Activated CD4-positive, CD25-positive, alpha-beta regulatory T cell treated with anti-CD3 and anti-CD28 coated beads, Interleukin-2, amount 50 U/mL, for 72 hours (primary cell): ENCODE measurements around the gene HOTAIR.

Experiments
- DNase-seq: peaks from one replicate; pipeline ENCODE4 v3.0.0; 2021

HOTAIR gene

GRCh38 chr12:53998110-53998899 lies 23.6 kb upstream of the HOTAIR start:
- DNase-seq = no peak

- DNase-seq = no peak
These were observed 22.7 kb upstream of the HOTAIR start for GRCh38 chr12:53997204-53998109.

GRCh38 chr12:53996240-53997203 lies 21.8 kb upstream of the HOTAIR start:
- DNase-seq = no peak

GRCh38 chr12:53995378-53996239 lies 20.9 kb upstream of the HOTAIR start:
- no peak for DNase-seq

GRCh38 chr12:53995002-53995377 lies 20.2 kb upstream of the HOTAIR start:
- DNase-seq = no peak

- DNase-seq = no peak
These were observed 19.7 kb upstream of the HOTAIR start for GRCh38 chr12:53994264-53995001.

GRCh38 chr12:53994009-53994263 lies 19.2 kb upstream of the HOTAIR start:
- no peak for DNase-seq

GRCh38 chr12:53993162-53994008 lies 18.6 kb upstream of the HOTAIR start:
- no peak for DNase-seq

DNA sequence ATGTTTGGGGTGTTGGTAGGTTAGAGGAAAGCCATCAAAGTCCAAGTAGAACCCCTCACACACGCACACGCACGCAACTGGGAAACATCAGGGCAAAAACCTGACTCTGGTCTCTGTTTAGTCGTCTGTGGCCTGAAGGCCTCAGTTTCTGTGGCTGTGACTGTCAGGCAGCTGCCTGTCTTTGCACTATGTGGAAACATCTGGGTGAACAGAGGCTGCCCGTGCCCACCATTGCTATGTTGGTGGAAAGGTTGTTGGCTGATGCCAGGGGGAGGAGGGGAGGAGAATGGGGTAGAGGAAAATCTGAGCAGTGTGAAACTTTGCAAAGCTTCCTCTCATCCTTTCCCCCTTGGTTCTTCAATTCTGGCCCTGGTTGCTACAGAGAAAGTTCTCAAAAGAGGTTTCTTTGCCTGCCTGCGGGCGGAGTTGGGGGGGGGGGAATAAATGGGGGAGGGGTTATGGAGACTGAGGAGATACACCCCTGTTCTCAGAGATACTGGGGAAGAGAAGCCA lies 17.7 kb upstream of the HOTAIR start:
- DNase-seq = no peak

DNA sequence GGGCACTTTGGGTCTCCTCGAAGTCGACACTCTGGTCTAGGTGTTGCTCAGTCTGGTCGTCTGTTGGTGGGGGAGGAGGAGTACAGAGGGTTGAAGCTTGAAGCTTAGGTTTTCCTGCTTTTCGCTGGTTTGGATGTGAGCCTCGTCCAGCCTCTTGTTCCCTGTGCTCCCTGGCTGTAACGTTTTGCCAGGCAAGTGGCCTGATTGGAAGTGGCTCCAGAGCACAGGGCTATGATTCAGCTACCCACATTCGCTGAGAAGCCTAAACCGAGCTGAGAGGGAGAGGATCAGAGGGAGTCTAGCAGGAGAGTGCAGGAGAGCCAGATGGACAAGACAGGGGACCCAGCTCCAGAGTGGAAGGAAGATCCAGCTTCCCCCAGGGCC lies 16.3 kb upstream of the HOTAIR start:
- no peak for DNase-seq

- DNase-seq = no peak
These were observed 15.7 kb upstream of the HOTAIR start for GRCh38 chr12:53990311-53991076.

GRCh38 chr12:53989227-53990113 lies 14.7 kb upstream of the HOTAIR start:
- no peak for DNase-seq

- DNase-seq = no peak
These were observed 13.9 kb upstream of the HOTAIR start for GRCh38 chr12:53988541-53989226.

GRCh38 chr12:53987787-53988230 lies 13.1 kb upstream of the HOTAIR start:
- DNase-seq = no peak

DNA sequence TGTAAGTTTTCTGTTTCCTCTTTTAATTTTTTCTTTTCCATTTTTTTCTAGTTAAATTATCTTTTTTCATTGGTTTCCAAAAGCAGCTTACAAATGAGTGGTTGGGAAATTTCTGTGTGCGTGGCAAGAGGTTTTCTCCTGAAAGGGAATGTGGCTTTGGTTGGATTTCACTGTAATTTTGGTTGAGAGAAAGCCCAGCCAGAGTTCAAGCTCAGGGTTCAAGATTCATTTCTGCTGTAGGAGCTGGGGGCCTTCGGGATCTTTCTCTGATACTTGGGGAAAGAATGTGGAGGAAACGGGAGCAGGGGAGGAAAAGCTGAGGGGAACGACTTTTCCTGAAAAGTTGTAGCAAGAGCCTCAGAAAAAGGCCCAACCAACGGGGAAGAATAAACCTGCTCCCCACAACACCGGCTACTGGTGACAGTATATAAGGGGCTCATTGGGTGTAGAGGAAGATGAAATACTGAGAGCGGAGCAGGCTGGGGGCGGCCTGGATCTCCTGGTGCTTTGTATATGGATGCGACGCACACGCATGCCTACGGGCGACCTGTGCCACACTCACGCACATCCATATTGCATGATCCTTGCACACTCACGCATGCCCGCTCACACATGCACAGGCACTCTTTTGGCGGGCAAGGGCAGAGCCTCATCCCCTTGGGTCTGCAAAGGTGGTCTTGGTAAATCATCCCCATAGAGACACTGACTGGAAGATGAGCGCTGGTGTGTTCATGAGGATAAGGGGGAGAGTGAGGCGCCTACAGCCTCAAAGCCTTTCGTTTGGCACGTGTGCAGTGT lies 12.1 kb upstream of the HOTAIR start:
- no peak for DNase-seq

DNA sequence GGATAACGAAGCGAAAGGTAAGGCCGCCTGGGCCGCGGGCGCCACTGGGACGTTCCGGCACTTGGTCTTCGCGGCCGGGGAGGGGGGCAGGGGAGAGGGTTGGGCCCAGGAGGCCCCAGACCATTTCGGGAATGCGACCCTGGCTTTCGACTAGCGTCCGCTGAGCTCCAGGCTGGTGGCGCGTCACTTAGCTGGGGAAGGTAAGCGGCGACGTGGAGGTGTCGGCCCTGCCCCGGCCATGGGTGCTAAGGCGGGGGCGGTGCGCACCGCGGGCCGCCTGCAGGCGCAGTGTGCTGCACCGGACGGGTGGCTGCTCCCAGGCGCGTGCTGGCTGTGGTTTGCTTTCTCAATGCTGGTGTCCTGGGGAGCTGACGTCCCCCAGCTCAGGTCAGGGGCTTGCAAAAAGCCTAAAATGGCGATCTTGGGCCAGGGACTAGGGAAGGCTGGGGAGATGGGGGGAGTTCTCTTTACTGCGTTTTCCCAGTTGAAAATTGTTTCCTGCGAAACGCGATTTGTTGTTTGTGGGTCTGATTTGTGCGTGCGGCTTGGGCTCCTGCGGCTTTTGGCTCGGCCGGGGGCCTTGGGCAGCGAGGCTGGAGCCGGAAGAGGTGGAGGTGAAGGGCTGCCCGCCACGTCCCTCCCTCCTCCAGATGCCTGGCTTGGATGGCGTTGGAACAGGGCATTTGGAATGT lies 11.4 kb upstream of the HOTAIR start:
- no peak for DNase-seq
